DOHH2 (cell line): ENCODE results near the gene SLC39A11.
"Not testable (repeated sequence)": the region's sequence is repeated elsewhere in the genome, so short reads cannot be mapped to it uniquely, and the experiment has no call there.

ENCODE experiments used
- H3F3A ChIP-seq: fragments of 200-600 bp; sonication (generic), shearing (Covaris generic); 2 replicates; pipeline ENCODE4 v1.6.0; 2016; ENCODE audit warnings: antibody characterized with exemption, mild to moderate bottlenecking; ENCODE audit not compliant: control insufficient read depth, insufficient read depth
- H3K27ac ChIP-seq: fragments of 200-600 bp; sonication (generic); 2 replicates; pipeline ENCODE4 v1.5.1; 2014; ENCODE audit warnings: low read depth, mild to moderate bottlenecking, low read length, moderate library complexity
- H3K27me3 ChIP-seq: fragments of 200-600 bp; sonication (generic); 2 replicates; pipeline ENCODE4 v1.6.1; 2014; ENCODE audit warnings: mild to moderate bottlenecking, low read length, mixed read lengths; ENCODE audit not compliant: control insufficient read depth
- H3K36me3 ChIP-seq: fragments of 200-600 bp; sonication (generic); 2 replicates; pipeline ENCODE4 v1.6.1; 2014; ENCODE audit warnings: mild to moderate bottlenecking, low read length, moderate library complexity, mixed read lengths; ENCODE audit not compliant: control insufficient read depth
- H3K4me1 ChIP-seq: fragments of 200-600 bp; sonication (generic); 2 replicates; pipeline ENCODE4 v1.6.1; 2014; ENCODE audit warnings: mild to moderate bottlenecking, low read length, mixed read lengths; ENCODE audit not compliant: control insufficient read depth
- H3K4me2 ChIP-seq: fragments of 200-600 bp; sonication (generic); 2 replicates; pipeline ENCODE4 v1.6.0; 2014; ENCODE audit warnings: mild to moderate bottlenecking, low read length, moderate library complexity
- H3K4me3 ChIP-seq: fragments of 200-600 bp; sonication (generic); 2 replicates; pipeline ENCODE4 v1.5.1; 2014; ENCODE audit warnings: mild to moderate bottlenecking, low read length, mixed read lengths
- H3K79me2 ChIP-seq: fragments of 200-600 bp; sonication (generic); 2 replicates; pipeline ENCODE4 v1.6.1; 2014; ENCODE audit warnings: mild to moderate bottlenecking, low read length, mixed read lengths; ENCODE audit not compliant: control insufficient read depth
- H3K9me2 ChIP-seq: fragments of 200-600 bp; sonication (generic); replicated peaks from 2 replicates; pipeline ENCODE4 v1.6.1; 2014; ENCODE audit warnings: mild to moderate bottlenecking, low read length, mixed read lengths; ENCODE audit not compliant: control insufficient read depth
- H3K9me3 ChIP-seq: fragments of 200-600 bp; sonication (generic); 2 replicates; pipeline ENCODE4 v1.6.1; 2014; ENCODE audit warnings: antibody characterized with exemption, low read length, mixed read lengths; ENCODE audit not compliant: control insufficient read depth, insufficient read depth
- H4K20me1 ChIP-seq: fragments of 200-600 bp; sonication (generic); 2 replicates; pipeline ENCODE4 v1.6.0; 2014; ENCODE audit warnings: low read depth, mild to moderate bottlenecking, antibody characterized with exemption, low read length, moderate library complexity; ENCODE audit not compliant: control insufficient read depth, insufficient read depth
- CTCF ChIP-seq: fragments of 200-600 bp; sonication (generic); IDR thresholded peaks from one replicate; pipeline ENCODE4 v1.5.1; 2014; ENCODE audit warnings: antibody characterized with exemption, mild to moderate bottlenecking, low read depth, low read length; ENCODE audit not compliant: poor library complexity, severe bottlenecking
- EZH2phosphoT487 ChIP-seq: fragments of 200-600 bp; sonication (generic); IDR thresholded peaks from 2 replicates; pipeline ENCODE4 v1.6.1; 2017; ENCODE audit warnings: borderline replicate concordance, mild to moderate bottlenecking, antibody characterized with exemption, low read length, moderate library complexity, mixed read lengths

SLC39A11 gene

GRCh38 chr17:72786209-72786608, 306.3 kb downstream of the SLC39A11 start:
- no peak overlapping the region for H3K4me3 ChIP-seq
- no peak overlapping the region for H3K4me2 ChIP-seq
- H3K4me1 ChIP-seq = no peaks in the 10 kb centered on the region
- H3K36me3 ChIP-seq = no peaks in the 10 kb centered on the region
- H4K20me1 ChIP-seq = no peaks in the 10 kb centered on the region
- H3K9me2 ChIP-seq = no peaks in the 10 kb centered on the region
- TF ChIP-seq CTCF = no peak
- no peak for TF ChIP-seq EZH2phosphoT487
- no peaks in the 10 kb centered on the region for H3F3A ChIP-seq
- H3K27ac ChIP-seq = no peak overlapping the region
- no peaks in the 10 kb centered on the region for H3K79me2 ChIP-seq
- no peaks in the 10 kb centered on the region for H3K9me3 ChIP-seq
- no peaks in the 10 kb centered on the region for H3K27me3 ChIP-seq

- Histone ChIP-seq H3F3A (no peaks in the 10 kb centered on the region), H3K27me3 (no peaks in the 10 kb centered on the region), H3K4me1 (no peaks in the 10 kb centered on the region), H3K9me2 (no peaks in the 10 kb centered on the region), H3K4me3 (no peak overlapping the region), H3K79me2 (no peaks in the 10 kb centered on the region), H4K20me1 (no peaks in the 10 kb centered on the region), H3K27ac (no peak overlapping the region), H3K4me2 (no peak overlapping the region), H3K36me3 (no peaks in the 10 kb centered on the region), H3K9me3 (no peaks in the 10 kb centered on the region)
- no peak for TF ChIP-seq CTCF
- no peak for TF ChIP-seq EZH2phosphoT487
These were observed 309.3 kb downstream of the SLC39A11 start for GRCh38 chr17:72782985-72783701.

DNA sequence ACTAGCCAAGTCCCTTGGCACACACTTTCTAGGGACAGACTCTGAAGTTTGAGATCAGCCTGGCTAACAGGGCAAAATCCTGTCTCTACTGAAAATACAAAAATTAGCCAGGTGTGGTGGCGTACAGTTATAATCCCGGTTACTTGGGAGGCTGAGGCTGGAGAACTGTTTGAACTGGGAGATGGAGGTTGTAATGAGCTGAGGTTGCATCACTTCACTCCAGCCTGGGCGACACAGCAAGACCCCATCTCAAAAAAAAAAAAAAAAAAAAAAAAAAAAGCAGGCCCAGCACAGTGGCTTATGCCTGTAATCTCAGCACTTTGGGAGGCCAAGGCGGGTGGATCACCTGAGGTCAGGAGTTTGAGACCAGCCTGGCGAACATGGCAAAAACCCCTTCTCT, 310.1 kb downstream of the SLC39A11 start:
- not testable (repeated sequence) for H3K4me2 ChIP-seq, H3K27me3 ChIP-seq, H3K79me2 ChIP-seq

GRCh38 chr17:72778169-72779151, 314.0 kb downstream of the SLC39A11 start:
- Histone ChIP-seq H3K9me3 (no peaks in the 10 kb centered on the region), H3K79me2 (no peaks in the 10 kb centered on the region), H3K4me2 (no peak overlapping the region), H3K27ac (no peak overlapping the region), H3K36me3 (no peaks in the 10 kb centered on the region), H3K9me2 (no peaks in the 10 kb centered on the region), H3K4me3 (no peak overlapping the region), H3K4me1 (no peaks in the 10 kb centered on the region), H3F3A (no peaks in the 10 kb centered on the region), H3K27me3 (no peaks in the 10 kb centered on the region), H4K20me1 (no peaks in the 10 kb centered on the region)
- no peak for TF ChIP-seq EZH2phosphoT487

More for the DNA sequence above, 310.1 kb downstream of the SLC39A11 start:
- not testable (repeated sequence) for H4K20me1 ChIP-seq, H3K4me3 ChIP-seq, H3K4me1 ChIP-seq, H3K36me3 ChIP-seq, H3K9me3 ChIP-seq, H3F3A ChIP-seq, H3K9me2 ChIP-seq, H3K27ac ChIP-seq
